ENCODE results near the gene ARMC9. TPM values are rescaled to one million over a fixed set of nuclear protein-coding genes. Genes with fewer than 3 reads are reported as not detected.

The ARMC9 gene
- total RNA-seq, 1 experiment from 2014 or later, result 14.9 TPM

DNA sequence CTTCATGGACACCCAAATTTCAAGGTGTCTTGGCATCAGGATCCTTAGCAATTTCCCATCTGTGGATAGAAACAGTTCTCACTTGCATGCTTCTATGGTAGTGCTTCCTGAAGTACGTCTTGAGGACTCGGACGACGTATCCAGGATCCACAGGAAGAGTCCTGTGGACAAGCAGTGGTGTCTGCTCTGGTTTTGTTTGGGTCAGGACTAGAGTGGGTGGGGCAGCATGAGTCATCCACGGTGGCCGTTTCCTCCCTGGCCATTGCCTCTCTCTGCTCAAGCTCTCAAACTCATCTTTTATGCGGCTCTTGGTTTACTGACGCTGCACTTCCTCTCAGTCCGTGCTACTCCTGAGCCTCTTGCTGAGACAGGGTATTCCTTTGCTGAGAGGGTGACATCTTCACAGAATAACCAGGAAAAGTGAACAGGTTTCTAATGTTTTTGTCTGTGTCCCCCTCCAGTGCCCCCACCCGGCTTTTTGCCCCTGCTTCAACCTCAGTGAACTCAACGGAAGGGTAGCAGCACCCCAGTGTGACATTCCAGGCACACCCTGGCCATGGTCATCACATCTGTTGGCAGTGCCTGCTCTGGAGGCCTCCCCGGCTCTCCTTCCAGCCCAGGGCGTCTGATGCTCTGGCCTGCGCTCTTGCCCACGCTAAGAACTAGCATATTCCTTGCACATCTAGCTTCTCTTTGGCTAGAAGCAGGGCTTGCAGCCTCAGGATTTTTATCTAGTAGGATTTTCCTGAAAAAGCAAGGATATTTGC, 62.2 kb downstream of the ARMC9 start:
- ChIA-PET POLR2A (ENCODE audit: low non-redundant PET) (no interaction called here), CTCF (no interaction called here)
- Histone ChIP-seq H3K27ac (ENCODE audit: low read depth, low read length, poor library complexity, severe bottlenecking) (no peak overlapping the region), H3K36me3 (ENCODE audit: insufficient read depth, low read length, poor library complexity, severe bottlenecking) (no peaks in the 10 kb centered on the region), H3K27me3 (replicated peaks; ENCODE audit: insufficient read depth, low read depth, low read length, poor library complexity) (no peaks in the 10 kb centered on the region), H3K4me3 (ENCODE audit: low read depth, low read length, poor library complexity, severe bottlenecking) (no peak overlapping the region), H3K9me3 (ENCODE audit: low read depth, low read length, poor library complexity, severe bottlenecking) (no peaks in the 10 kb centered on the region), H3K4me1 (ENCODE audit: insufficient read depth, low read length, poor library complexity, severe bottlenecking) (no peaks in the 10 kb centered on the region)
- TF ChIP-seq EZH2 (IDR thresholded peaks at IDR 0.05; ENCODE audit: borderline replicate concordance, low read depth, low read length, poor library complexity, severe bottlenecking), result no peak
- TF ChIP-seq, protein P1, sequence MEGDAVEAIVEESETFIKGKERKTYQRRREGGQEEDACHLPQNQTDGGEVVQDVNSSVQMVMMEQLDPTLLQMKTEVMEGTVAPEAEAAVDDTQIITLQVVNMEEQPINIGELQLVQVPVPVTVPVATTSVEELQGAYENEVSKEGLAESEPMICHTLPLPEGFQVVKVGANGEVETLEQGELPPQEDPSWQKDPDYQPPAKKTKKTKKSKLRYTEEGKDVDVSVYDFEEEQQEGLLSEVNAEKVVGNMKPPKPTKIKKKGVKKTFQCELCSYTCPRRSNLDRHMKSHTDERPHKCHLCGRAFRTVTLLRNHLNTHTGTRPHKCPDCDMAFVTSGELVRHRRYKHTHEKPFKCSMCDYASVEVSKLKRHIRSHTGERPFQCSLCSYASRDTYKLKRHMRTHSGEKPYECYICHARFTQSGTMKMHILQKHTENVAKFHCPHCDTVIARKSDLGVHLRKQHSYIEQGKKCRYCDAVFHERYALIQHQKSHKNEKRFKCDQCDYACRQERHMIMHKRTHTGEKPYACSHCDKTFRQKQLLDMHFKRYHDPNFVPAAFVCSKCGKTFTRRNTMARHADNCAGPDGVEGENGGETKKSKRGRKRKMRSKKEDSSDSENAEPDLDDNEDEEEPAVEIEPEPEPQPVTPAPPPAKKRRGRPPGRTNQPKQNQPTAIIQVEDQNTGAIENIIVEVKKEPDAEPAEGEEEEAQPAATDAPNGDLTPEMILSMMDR (conservative IDR thresholded peaks at IDR 0.05; ENCODE audit: low read depth, low read length), result no peak
- intact Hi-C loops (cut with micrococcal nuclease; ENCODE audit: unreplicated experiment), result no loop called here
- BruUV-seq (replicated peaks), result no TSS peak
- no peak for DNase-seq (ENCODE audit: low spot score)

DNA sequence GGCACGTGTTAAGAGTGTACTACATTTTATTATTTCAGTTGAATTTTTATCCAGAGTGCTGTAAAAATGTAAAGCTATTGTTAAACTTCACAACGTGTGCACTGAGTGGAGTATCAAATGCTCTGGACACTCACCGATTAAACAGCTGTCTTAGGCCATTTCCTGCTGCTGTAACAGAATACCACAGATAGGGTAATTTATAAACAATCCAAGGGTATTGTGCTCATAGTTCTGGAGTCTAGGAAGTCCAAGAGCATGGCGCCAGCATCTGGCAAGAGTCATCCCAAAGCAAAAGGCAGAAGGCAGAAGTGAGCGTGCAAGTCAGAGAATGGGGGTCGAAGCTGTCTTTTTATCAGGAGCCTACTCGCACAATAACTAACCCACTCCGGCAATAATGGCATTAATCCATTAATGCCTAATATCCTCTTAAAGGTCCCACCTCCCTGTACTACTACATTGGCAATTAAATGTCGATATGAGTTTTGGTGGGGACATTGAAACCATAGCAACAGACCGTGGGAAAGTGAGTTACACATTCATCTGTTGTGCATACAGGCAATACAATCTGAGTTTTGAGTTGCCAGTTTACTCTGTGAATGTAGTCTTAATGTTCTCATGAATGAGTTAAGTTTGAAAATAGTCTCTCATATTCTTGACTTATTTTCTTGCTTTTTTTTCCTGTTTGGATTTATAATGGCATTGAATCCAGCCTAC, 64.8 kb downstream of the ARMC9 start:
- Histone ChIP-seq H3K36me3 (ENCODE audit: insufficient read depth, low read length, poor library complexity, severe bottlenecking) (no peaks in the 10 kb centered on the region), H3K9me3 (ENCODE audit: low read depth, low read length, poor library complexity, severe bottlenecking) (no peaks in the 10 kb centered on the region), H3K27ac (ENCODE audit: low read depth, low read length, poor library complexity, severe bottlenecking) (no peak overlapping the region), H3K27me3 (replicated peaks; ENCODE audit: insufficient read depth, low read depth, low read length, poor library complexity) (no peaks in the 10 kb centered on the region), H3K4me3 (ENCODE audit: low read depth, low read length, poor library complexity, severe bottlenecking) (no peak overlapping the region), H3K4me1 (ENCODE audit: insufficient read depth, low read length, poor library complexity, severe bottlenecking) (no peaks in the 10 kb centered on the region)
- no peak for TF ChIP-seq EZH2 (IDR thresholded peaks at IDR 0.05; ENCODE audit: borderline replicate concordance, low read depth, low read length, poor library complexity, severe bottlenecking)
- TF ChIP-seq, protein P1 (conservative IDR thresholded peaks at IDR 0.05; ENCODE audit: low read depth, low read length), result no peak
- DNase-seq (ENCODE audit: low spot score), result no peak
- ChIA-PET POLR2A (ENCODE audit: low non-redundant PET) (no interaction called here), CTCF (no interaction called here)
- no TSS peak for BruUV-seq (replicated peaks)
- intact Hi-C loops (cut with micrococcal nuclease; ENCODE audit: unreplicated experiment), result no loop called here

DNA sequence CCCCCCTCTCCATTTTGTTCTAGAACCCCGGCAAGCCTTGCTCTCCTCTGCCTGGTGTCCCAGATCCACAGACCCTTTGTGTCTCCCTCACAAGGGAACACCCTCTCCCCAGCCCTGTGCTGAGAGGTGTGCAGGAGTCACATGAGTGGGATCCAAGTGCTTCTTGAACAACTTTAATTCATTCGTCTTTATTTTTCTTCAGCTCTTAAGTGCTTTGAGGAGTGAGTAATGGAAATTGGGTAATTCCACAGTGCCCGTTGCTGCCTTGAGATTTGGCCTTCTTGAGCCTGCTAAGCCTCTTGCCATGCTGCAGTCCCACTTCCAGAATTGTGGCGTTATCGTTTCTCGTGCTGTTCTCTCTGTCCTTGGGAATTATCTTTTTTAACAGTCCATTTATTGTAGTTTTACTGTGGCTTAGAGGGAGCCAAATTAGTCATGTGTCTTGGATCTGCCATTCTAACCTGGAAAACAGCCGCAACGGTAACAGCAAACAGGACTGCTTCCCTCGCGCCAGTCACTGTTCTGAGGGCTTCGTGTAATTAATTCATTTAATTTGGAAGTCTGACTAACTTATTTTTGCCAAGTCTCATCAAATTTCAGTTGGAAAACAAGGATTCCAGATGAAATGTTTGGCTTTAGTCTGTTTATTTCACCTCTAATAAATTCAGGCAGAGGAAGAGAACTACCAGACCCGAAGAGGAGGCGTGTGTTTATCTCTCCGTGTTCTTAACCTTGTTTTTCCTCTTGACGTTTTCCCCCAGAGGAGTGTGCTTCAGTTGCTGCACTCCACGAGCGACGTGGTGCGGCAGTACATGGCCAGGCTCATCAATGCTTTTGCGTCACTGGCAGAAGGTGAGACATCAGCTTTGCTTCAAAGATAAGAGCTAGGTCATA, 72.0 kb downstream of the ARMC9 start:
- intact Hi-C loops (cut with micrococcal nuclease; ENCODE audit: unreplicated experiment), result no loop called here
- no TSS peak for BruUV-seq (replicated peaks)
- ChIA-PET POLR2A (ENCODE audit: low non-redundant PET) (no interaction called here), CTCF (no interaction called here)
- no peak overlapping the region for H3K4me3 ChIP-seq (ENCODE audit: low read depth, low read length, poor library complexity, severe bottlenecking)
- no peaks in the 10 kb centered on the region for H3K4me1 ChIP-seq (ENCODE audit: insufficient read depth, low read length, poor library complexity, severe bottlenecking)
- no peaks in the 10 kb centered on the region for H3K36me3 ChIP-seq (ENCODE audit: insufficient read depth, low read length, poor library complexity, severe bottlenecking)
- no peak for DNase-seq (ENCODE audit: low spot score)
- TF ChIP-seq EZH2 (IDR thresholded peaks at IDR 0.05; ENCODE audit: borderline replicate concordance, low read depth, low read length, poor library complexity, severe bottlenecking), result no peak
- TF ChIP-seq, protein P1 (conservative IDR thresholded peaks at IDR 0.05; ENCODE audit: low read depth, low read length), result no peak
- no peaks in the 10 kb centered on the region for H3K9me3 ChIP-seq (ENCODE audit: low read depth, low read length, poor library complexity, severe bottlenecking)
- no peak overlapping the region for H3K27ac ChIP-seq (ENCODE audit: low read depth, low read length, poor library complexity, severe bottlenecking)
- no peaks in the 10 kb centered on the region for H3K27me3 ChIP-seq (replicated peaks; ENCODE audit: insufficient read depth, low read depth, low read length, poor library complexity)
